Measurements from ENCODE around the gene ARHGEF7. TPM values are rescaled to one million over a fixed set of nuclear protein-coding genes. Genes with fewer than 3 reads are reported as not detected.
"Not testable (repeated sequence)": the region's sequence is repeated elsewhere in the genome, so short reads cannot be mapped to it uniquely, and the experiment has no call there.

ARHGEF7 gene
- total RNA-seq, 3 donors from 2014 or later: 55.3 to 82.5 (median 62.6) TPM

DNA sequence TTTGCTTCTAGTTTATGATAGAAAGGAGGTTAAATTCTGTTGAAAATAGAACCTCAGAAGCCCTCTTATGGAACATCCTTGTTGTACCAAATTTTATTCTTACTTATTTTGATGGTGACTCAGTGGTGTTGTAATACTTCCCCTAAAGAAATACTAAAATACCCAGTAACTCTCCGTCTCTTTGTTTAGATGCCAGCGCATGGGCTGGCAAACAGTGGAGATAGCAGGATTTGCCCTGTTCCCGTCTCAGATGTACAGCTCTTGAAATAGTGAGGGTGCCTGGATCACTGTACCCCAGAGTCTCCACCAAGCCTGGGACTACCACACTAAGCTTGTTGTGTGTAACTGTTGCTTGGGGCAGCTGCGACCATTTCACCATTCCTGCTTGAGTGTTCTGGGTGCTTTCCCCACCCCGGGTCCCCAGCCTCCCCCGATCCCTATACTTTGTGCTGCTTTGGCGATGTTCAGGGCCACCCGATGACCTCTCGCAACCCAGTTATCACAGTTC, 138.3 kb downstream of the ARHGEF7 start:
- DNase-seq (no peak), ATAC-seq (no peak)
- Histone ChIP-seq H3K9me3 (no peaks in the 10 kb centered on the region), H3K36me3 (ENCODE audit: low read depth) (no peaks in the 10 kb centered on the region), H3K4me1 (ENCODE audit: low read depth) (no peaks in the 10 kb centered on the region), H3K4me3 (no peak overlapping the region)
- TF ChIP-seq, protein P1, sequence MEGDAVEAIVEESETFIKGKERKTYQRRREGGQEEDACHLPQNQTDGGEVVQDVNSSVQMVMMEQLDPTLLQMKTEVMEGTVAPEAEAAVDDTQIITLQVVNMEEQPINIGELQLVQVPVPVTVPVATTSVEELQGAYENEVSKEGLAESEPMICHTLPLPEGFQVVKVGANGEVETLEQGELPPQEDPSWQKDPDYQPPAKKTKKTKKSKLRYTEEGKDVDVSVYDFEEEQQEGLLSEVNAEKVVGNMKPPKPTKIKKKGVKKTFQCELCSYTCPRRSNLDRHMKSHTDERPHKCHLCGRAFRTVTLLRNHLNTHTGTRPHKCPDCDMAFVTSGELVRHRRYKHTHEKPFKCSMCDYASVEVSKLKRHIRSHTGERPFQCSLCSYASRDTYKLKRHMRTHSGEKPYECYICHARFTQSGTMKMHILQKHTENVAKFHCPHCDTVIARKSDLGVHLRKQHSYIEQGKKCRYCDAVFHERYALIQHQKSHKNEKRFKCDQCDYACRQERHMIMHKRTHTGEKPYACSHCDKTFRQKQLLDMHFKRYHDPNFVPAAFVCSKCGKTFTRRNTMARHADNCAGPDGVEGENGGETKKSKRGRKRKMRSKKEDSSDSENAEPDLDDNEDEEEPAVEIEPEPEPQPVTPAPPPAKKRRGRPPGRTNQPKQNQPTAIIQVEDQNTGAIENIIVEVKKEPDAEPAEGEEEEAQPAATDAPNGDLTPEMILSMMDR (IDR thresholded peaks at IDR 0.05): no peak
- intact Hi-C loops (cut with DNase I, micrococcal nuclease): no loop called here

DNA sequence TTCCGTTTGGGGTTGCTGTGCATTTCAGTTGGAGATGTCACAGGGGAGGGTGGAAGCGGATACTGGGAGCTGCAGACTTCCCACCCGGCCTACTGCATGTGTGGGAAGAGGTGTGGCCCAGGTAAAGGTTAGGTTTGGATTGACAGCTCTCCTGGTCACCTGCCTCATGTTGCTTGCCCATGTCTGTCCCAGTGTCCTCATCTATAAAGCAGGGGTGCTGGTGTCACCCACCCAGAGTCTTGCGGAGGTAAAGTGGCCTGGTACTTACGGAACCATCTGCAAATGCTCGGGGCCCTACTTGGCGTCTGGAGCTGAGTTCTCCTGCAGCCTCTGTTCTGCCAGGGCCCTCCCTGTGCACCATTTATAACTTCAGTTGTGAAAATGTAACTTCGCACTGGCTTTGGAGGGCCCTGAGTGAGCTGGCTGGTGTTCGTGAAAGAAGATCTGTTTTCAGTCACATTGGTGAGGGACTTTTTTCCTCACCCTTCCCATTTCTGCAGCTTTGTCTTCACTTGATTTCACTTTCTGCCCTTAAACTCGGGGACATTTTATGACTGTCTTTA, 140.2 kb downstream of the ARHGEF7 start:
- Histone ChIP-seq H3K4me3 (no peak overlapping the region), H3K36me3 (ENCODE audit: low read depth) (no peaks in the 10 kb centered on the region), H3K4me1 (ENCODE audit: low read depth) (no peaks in the 10 kb centered on the region), H3K9me3 (no peaks in the 10 kb centered on the region)
- intact Hi-C loops (cut with DNase I, micrococcal nuclease): no loop called here
- TF ChIP-seq, protein P1 (IDR thresholded peaks at IDR 0.05): no peak
- no peak for DNase-seq
- ATAC-seq: no peak

DNA sequence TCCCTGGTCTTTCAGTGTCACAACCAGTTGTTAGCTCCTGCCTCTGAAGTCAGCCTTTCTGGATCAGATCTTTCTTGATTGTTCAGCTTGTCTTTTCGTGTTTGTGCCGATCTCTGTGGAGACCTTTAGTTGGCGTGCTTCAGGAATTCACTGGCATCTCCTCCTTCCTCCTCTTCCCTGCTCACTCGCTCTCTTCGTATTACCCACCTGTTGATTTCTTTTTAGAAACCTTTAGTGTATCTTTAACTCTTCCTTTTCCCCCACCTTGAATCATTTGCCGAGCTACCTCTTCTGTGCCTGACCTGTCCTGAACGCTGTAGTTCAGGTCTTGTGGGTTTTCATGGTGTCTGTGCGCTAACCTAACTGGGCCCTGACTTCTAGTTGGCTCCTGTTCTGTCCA, 141.3 kb downstream of the ARHGEF7 start:
- ATAC-seq (no peak), DNase-seq (no peak)
- intact Hi-C loops (cut with DNase I, micrococcal nuclease): no loop called here
- Histone ChIP-seq H3K36me3 (ENCODE audit: low read depth) (no peaks in the 10 kb centered on the region), H3K4me3 (no peak overlapping the region), H3K9me3 (no peaks in the 10 kb centered on the region), H3K4me1 (ENCODE audit: low read depth) (no peaks in the 10 kb centered on the region)
- TF ChIP-seq, protein P1 (IDR thresholded peaks at IDR 0.05): no peak

DNA sequence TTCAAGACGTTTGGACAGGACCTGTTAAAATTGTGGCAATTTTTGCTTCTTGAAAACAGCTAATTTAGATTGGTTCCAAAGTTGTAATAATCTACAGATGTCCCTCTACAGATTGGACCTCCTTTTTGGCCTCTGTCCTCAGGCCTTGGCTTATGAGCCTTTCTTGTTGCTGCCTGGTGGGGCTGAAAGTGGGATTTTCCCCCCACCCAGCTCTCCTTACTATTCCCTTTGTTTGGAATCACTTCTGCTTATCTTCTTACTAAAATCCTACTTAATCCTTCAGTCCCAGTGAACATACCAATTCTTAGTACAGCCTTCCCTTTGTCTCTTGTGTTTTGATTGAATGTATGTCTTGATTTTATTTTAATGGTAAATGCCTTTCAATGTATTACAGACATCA, 141.8 kb downstream of the ARHGEF7 start:
- TF ChIP-seq, protein P1 (IDR thresholded peaks at IDR 0.05): no peak
- Histone ChIP-seq H3K36me3 (ENCODE audit: low read depth) (no peaks in the 10 kb centered on the region), H3K4me1 (ENCODE audit: low read depth) (no peaks in the 10 kb centered on the region), H3K4me3 (no peak overlapping the region), H3K9me3 (no peaks in the 10 kb centered on the region)
- no peak for ATAC-seq
- intact Hi-C loops (cut with DNase I, micrococcal nuclease): no loop called here
- no peak for DNase-seq

DNA sequence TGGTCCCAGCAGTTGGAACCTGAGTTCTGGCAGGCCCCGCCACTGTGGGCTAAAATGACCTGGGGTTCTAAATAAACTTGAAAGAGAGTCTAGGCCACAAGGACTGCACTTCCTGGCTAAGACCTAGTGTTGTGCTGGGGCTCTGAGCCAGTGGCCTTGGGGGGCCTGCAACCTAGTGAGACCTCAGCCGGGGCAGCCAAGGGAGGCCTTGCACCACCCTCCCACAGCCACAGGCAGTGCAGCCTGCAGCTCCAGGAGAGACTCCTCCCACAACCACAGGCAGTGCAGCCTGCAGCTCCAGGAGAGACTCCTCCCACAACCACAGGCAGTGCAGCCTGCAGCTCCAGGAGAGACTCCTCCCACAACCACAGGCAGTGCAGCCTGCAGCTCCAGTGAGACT, 142.8 kb downstream of the ARHGEF7 start:
- DNase-seq; H3K4me3 ChIP-seq; H3K4me1 ChIP-seq (ENCODE audit: low read depth); H3K36me3 ChIP-seq (ENCODE audit: low read depth); intact Hi-C loops (cut with DNase I, micrococcal nuclease); ATAC-seq; H3K9me3 ChIP-seq: not testable (repeated sequence)

DNA sequence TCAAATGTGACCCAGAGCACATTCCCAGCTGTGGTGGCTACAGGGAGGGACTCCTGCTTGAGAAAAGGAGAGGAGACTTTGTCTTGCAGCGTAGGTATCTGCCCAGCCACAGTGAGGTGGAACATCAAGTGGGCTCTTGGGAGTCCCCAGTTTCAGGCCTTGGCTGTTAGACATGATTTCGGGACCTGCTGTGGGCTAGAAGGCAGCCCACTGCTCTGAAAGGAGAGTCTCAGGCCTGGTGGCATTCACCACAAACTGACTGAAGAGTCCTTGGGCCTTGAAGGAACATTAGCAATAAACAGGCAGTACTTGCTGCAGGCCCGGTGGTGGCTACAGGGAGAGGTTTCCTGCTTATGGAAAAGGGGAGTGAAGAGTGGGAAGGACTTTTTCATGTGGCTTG, 143.5 kb downstream of the ARHGEF7 start:
- intact Hi-C loops (cut with DNase I, micrococcal nuclease): no loop called here
- TF ChIP-seq, protein P1 (IDR thresholded peaks at IDR 0.05): no peak

More for the DNA sequence above, 143.5 kb downstream of the ARHGEF7 start:
- Histone ChIP-seq H3K4me1 (ENCODE audit: low read depth) (no peaks in the 10 kb centered on the region), H3K36me3 (ENCODE audit: low read depth) (no peaks in the 10 kb centered on the region), H3K4me3 (no peak overlapping the region), H3K9me3 (no peaks in the 10 kb centered on the region)
- DNase-seq: no peak
- ATAC-seq: no peak

All from mucosa of descending colon (tissue), 3 donors.